ENCODE measurements around the gene TOP1.
"Not testable (repeated sequence)": the region's sequence is repeated elsewhere in the genome, so short reads cannot be mapped to it uniquely, and the experiment has no call there.

The TOP1 gene

GRCh38 chr20:41116282-41116956 is 87.8 kb downstream of the TOP1 start:
- ChIA-PET CTCF (interaction anchor here (0.5 to 1.0 kb wide), 2 partner anchors 19 to 222 kb away, joined by 4 read pairs; no protein-coding TSS in a partner anchor), POLR2A (no interaction called here)
- peaks cover 40 to 94% of the 10 kb centered on the region in 2 experiments for H3K36me3 ChIP-seq (ENCODE audit: control insufficient read depth in 2 of 2, insufficient read depth in 1 of 2, low read length in 2 of 2)
- no peak overlapping the region for H3K27ac ChIP-seq (ENCODE audit: extremely low read depth, low read depth, low read length)
- TF ChIP-seq ZNF433 (tag by site-specific recombination; IDR thresholded peaks at IDR 0.05; ENCODE audit: low read depth) (no peak), ZNF24 (tag by site-specific recombination; IDR thresholded peaks at IDR 0.05) (no peak), ZNF366 (tag by site-specific recombination; conservative IDR thresholded peaks at IDR 0.05) (no peak), ZNF529 (tag by site-specific recombination; IDR thresholded peaks at IDR 0.05; ENCODE audit: insufficient replicate concordance) (no peak), ZNF146 (tag by site-specific recombination; IDR thresholded peaks at IDR 0.05) (no peak), TRIM28 (IDR thresholded peaks at IDR 0.05; ENCODE audit: borderline replicate concordance, low read length) (no peak), ZEB2 (tag by site-specific recombination; IDR thresholded peaks at IDR 0.05) (no peak), ZNF426 (tag by site-specific recombination; IDR thresholded peaks at IDR 0.05) (no peak), ZNF280D (tag by site-specific recombination; IDR thresholded peaks at IDR 0.05) (no peak), HOXA7 (CRISPR knock-in tag; IDR thresholded peaks at IDR 0.05; ENCODE audit: borderline replicate concordance) (no peak), ZNF514 (tag by site-specific recombination; IDR thresholded peaks at IDR 0.05) (no peak), ZNF214 (tag by site-specific recombination; IDR thresholded peaks at IDR 0.05; ENCODE audit: borderline replicate concordance) (no peak), SCRT2 (tag by site-specific recombination; IDR thresholded peaks at IDR 0.05) (no peak), ZNF701 (tag by site-specific recombination; IDR thresholded peaks at IDR 0.05) (no peak), ZBTB21 (tag by site-specific recombination; IDR thresholded peaks at IDR 0.05) (no peak), AEBP2 (tag by site-specific recombination; IDR thresholded peaks at IDR 0.05; ENCODE audit: borderline replicate concordance) (no peak), REST (tag by site-specific recombination; IDR thresholded peaks at IDR 0.05) (no peak), KLF17 (tag by site-specific recombination; IDR thresholded peaks at IDR 0.05) (no peak)
- H3K4me3 ChIP-seq (ENCODE audit: low read depth, low read length), result no peak overlapping the region
- no peaks in the 10 kb centered on the region for H3K9me3 ChIP-seq (ENCODE audit: control insufficient read depth, insufficient read depth, low read depth, low read length)
- H3K4me1 ChIP-seq (ENCODE audit: control insufficient read depth, insufficient read depth, low read length), result no peaks in the 10 kb centered on the region

- H3K27ac ChIP-seq (ENCODE audit: extremely low read depth, low read depth, low read length); H3K4me1 ChIP-seq (ENCODE audit: control insufficient read depth, insufficient read depth, low read length); H3K4me3 ChIP-seq (ENCODE audit: low read depth, low read length); H3K9me3 ChIP-seq (ENCODE audit: control insufficient read depth, insufficient read depth, low read depth, low read length); POLR2A ChIA-PET: not testable (repeated sequence)
- peaks cover 32 to 96% of the 10 kb centered on the region in 2 experiments for H3K36me3 ChIP-seq (ENCODE audit: control insufficient read depth in 2 of 2, insufficient read depth in 1 of 2, low read length in 2 of 2)
- CTCF ChIA-PET, result interaction anchor here (0.6 to 3.2 kb wide), 3 partner anchors 18 to 57 kb away, joined by 3 to 12 read pairs (median 3); no protein-coding TSS in a partner anchor
These were observed 89.5 kb downstream of the TOP1 start for GRCh38 chr20:41118159-41118558.

All from HEK293 (cell line).